Measurements from ENCODE around the gene MPP3.

The MPP3 gene

DNA sequence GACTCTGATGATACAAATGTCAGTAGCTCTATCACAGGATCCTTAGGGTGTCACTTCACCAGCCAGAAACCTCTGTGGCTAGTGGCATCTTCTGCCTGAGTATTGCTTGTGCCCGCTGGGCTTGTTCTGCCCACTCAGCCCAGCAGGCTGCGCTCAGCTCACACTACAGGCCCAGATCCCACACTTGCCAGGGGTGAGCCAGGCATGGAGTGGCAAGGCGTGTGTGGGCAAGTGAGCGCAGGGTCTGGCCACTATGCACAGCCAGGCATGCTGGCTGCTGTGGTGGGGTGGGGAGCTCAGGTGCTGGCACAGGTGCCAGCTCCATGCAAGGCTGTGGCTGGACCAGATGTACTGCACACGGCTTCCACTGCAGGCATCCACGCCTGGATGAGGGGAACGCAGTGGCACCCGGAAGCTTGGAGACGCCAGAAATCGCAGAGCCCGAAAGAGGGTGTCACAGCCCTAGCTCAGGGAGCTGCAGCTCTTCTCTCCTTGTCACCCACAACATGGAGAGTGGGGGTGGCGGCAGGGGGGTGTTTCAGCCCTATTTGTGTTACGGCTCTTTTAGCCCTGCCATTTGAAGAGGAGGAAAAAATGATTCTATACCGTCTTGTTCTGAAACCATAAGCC, 42.5 kb downstream of the MPP3 start (continued):
- TF ChIP-seq, protein P1, sequence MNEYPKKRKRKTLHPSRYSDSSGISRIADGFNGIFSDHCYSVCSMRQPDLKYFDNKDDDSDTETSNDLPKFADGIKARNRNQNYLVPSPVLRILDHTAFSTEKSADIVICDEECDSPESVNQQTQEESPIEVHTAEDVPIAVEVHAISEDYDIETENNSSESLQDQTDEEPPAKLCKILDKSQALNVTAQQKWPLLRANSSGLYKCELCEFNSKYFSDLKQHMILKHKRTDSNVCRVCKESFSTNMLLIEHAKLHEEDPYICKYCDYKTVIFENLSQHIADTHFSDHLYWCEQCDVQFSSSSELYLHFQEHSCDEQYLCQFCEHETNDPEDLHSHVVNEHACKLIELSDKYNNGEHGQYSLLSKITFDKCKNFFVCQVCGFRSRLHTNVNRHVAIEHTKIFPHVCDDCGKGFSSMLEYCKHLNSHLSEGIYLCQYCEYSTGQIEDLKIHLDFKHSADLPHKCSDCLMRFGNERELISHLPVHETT (tag by site-specific recombination; IDR thresholded peaks at IDR 0.05) = no peak
- no peak for TF ChIP-seq ZNF658 (tag by site-specific recombination; IDR thresholded peaks at IDR 0.05)
- TF ChIP-seq ZNF544 (tag by site-specific recombination; IDR thresholded peaks at IDR 0.05) = no peak

GRCh38 chr17:43789482-43789881, 43.5 kb downstream of the MPP3 start:
- H3K36me3 ChIP-seq (ENCODE audit: control insufficient read depth in 2 of 2, insufficient read depth in 1 of 2, low read length in 2 of 2) = no peaks in the 10 kb centered on the region
- TF ChIP-seq ZNF785 (tag by site-specific recombination; IDR thresholded peaks at IDR 0.05) (no peak), ZNF140 (tag by site-specific recombination; IDR thresholded peaks at IDR 0.05) (no peak), HOXC10 (CRISPR knock-in tag; IDR thresholded peaks at IDR 0.05) (no peak)
- TF ChIP-seq, protein P1 (tag by site-specific recombination; IDR thresholded peaks at IDR 0.05) = no peak
- TF ChIP-seq, protein P2, sequence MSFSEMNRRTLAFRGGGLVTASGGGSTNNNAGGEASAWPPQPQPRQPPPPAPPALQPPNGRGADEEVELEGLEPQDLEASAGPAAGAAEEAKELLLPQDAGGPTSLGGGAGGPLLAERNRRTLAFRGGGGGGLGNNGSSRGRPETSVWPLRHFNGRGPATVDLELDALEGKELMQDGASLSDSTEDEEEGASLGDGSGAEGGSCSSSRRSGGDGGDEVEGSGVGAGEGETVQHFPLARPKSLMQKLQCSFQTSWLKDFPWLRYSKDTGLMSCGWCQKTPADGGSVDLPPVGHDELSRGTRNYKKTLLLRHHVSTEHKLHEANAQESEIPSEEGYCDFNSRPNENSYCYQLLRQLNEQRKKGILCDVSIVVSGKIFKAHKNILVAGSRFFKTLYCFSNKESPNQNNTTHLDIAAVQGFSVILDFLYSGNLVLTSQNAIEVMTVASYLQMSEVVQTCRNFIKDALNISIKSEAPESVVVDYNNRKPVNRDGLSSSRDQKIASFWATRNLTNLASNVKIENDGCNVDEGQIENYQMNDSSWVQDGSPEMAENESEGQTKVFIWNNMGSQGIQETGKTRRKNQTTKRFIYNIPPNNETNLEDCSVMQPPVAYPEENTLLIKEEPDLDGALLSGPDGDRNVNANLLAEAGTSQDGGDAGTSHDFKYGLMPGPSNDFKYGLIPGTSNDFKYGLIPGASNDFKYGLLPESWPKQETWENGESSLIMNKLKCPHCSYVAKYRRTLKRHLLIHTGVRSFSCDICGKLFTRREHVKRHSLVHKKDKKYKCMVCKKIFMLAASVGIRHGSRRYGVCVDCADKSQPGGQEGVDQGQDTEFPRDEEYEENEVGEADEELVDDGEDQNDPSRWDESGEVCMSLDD (tag by site-specific recombination; IDR thresholded peaks at IDR 0.05) = no peak
- no peak overlapping the region for H3K4me3 ChIP-seq (ENCODE audit: low read depth, low read length)
- no peaks in the 10 kb centered on the region for H3K4me1 ChIP-seq (ENCODE audit: control insufficient read depth, insufficient read depth, low read length)
- H3K27ac ChIP-seq (ENCODE audit: extremely low read depth, low read depth, low read length) = no peak overlapping the region
- ChIA-PET POLR2A (no interaction called here), CTCF (interaction anchor here (0.9 to 1.0 kb wide), 2 partner anchors 23 to 24 kb away, joined by 3 to 4 read pairs; no protein-coding TSS in a partner anchor)
- H3K9me3 ChIP-seq (ENCODE audit: control insufficient read depth, insufficient read depth, low read depth, low read length) = no peaks in the 10 kb centered on the region; the same call in 1 of the 2 replicates

GRCh38 chr17:43788540-43788939, 44.4 kb downstream of the MPP3 start:
- 0 out of 2 replicates have a peak, but pooled peaks have one; percentile 12 for TF ChIP-seq ZFHX2 (tag by site-specific recombination; conservative IDR thresholded peaks at IDR 0.05)
- no peak for TF ChIP-seq ZNF404 (tag by site-specific recombination; IDR thresholded peaks at IDR 0.05)
- H3K36me3 ChIP-seq (ENCODE audit: control insufficient read depth in 2 of 2, insufficient read depth in 1 of 2, low read length in 2 of 2) = no peaks in the 10 kb centered on the region
- POLR2A ChIA-PET = interaction anchor here (0.7 kb wide), 1 partner anchor 16 kb away, joined by 4 read pairs; no protein-coding TSS in a partner anchor
- no peaks in the 10 kb centered on the region; the same call in 1 of the 2 replicates for H3K9me3 ChIP-seq (ENCODE audit: control insufficient read depth, insufficient read depth, low read depth, low read length)
- no peak overlapping the region for H3K4me3 ChIP-seq (ENCODE audit: low read depth, low read length)
- no peak overlapping the region for H3K27ac ChIP-seq (ENCODE audit: extremely low read depth, low read depth, low read length)
- H3K4me1 ChIP-seq (ENCODE audit: control insufficient read depth, insufficient read depth, low read length) = no peaks in the 10 kb centered on the region
- CTCF ChIA-PET = interaction anchor here (0.6 to 0.7 kb wide), 2 partner anchors 13 to 23 kb away, joined by 3 to 4 read pairs; no protein-coding TSS in a partner anchor

DNA sequence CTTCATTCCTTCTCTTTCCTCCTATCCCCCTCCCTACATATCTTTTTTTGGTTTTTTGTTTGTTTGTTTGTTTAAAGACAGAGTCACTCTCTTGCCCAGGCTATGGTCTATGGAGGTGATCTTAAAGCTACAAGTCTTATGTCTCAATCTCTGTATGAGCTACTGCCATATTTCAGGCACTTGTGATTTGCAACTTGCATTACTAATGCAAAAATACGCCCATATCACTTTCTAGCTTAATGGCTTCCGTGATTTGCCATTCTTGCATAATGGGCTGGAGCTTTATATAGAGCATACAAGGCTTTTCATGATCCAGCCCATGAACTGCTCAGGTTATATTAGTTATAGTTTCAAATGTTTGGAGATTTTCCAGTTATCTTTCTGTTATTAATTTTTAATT, 45.2 kb downstream of the MPP3 start:
- Histone ChIP-seq H3K4me3 (ENCODE audit: low read depth, low read length) (no peak overlapping the region), H3K4me1 (ENCODE audit: control insufficient read depth, insufficient read depth, low read length) (no peaks in the 10 kb centered on the region), H3K27ac (ENCODE audit: extremely low read depth, low read depth, low read length) (no peak overlapping the region), H3K9me3 (ENCODE audit: control insufficient read depth, insufficient read depth, low read depth, low read length) (no peaks in the 10 kb centered on the region; the same call in 1 of the 2 replicates), H3K36me3 (ENCODE audit: control insufficient read depth in 2 of 2, insufficient read depth in 1 of 2, low read length in 2 of 2) (no peaks in the 10 kb centered on the region)
- ChIA-PET POLR2A (interaction anchor here (0.7 to 0.8 kb wide), 2 partner anchors 9 to 15 kb away, joined by 4 read pairs; partner anchors contain the start of gene DUSP3), CTCF (interaction anchor here (1.3 to 1.9 kb wide), 2 partner anchors 27 to 59 kb away, joined by 3 to 7 read pairs; partner anchors contain the start of gene CD300LG)
- TF ChIP-seq, protein P3, sequence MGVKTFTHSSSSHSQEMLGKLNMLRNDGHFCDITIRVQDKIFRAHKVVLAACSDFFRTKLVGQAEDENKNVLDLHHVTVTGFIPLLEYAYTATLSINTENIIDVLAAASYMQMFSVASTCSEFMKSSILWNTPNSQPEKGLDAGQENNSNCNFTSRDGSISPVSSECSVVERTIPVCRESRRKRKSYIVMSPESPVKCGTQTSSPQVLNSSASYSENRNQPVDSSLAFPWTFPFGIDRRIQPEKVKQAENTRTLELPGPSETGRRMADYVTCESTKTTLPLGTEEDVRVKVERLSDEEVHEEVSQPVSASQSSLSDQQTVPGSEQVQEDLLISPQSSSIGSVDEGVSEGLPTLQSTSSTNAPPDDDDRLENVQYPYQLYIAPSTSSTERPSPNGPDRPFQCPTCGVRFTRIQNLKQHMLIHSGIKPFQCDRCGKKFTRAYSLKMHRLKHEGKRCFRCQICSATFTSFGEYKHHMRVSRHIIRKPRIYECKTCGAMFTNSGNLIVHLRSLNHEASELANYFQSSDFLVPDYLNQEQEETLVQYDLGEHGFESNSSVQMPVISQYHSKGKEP (tag by site-specific recombination; IDR thresholded peaks at IDR 0.05) = 0 out of 2 replicates have a peak, but pooled peaks have one; percentile 11
- TF ChIP-seq YY2 (tag by site-specific recombination; IDR thresholded peaks at IDR 0.05) = peak; percentile 54; the same call in 1 of the 2 replicates
- TF ChIP-seq, protein P4, sequence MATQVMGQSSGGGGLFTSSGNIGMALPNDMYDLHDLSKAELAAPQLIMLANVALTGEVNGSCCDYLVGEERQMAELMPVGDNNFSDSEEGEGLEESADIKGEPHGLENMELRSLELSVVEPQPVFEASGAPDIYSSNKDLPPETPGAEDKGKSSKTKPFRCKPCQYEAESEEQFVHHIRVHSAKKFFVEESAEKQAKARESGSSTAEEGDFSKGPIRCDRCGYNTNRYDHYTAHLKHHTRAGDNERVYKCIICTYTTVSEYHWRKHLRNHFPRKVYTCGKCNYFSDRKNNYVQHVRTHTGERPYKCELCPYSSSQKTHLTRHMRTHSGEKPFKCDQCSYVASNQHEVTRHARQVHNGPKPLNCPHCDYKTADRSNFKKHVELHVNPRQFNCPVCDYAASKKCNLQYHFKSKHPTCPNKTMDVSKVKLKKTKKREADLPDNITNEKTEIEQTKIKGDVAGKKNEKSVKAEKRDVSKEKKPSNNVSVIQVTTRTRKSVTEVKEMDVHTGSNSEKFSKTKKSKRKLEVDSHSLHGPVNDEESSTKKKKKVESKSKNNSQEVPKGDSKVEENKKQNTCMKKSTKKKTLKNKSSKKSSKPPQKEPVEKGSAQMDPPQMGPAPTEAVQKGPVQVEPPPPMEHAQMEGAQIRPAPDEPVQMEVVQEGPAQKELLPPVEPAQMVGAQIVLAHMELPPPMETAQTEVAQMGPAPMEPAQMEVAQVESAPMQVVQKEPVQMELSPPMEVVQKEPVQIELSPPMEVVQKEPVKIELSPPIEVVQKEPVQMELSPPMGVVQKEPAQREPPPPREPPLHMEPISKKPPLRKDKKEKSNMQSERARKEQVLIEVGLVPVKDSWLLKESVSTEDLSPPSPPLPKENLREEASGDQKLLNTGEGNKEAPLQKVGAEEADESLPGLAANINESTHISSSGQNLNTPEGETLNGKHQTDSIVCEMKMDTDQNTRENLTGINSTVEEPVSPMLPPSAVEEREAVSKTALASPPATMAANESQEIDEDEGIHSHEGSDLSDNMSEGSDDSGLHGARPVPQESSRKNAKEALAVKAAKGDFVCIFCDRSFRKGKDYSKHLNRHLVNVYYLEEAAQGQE (tag by site-specific recombination; IDR thresholded peaks at IDR 0.05) = no peak
